GM23338 (cell line): ENCODE results near the gene C1QTNF7.

Experiments used
- CREB1 ChIP-seq: fragments of 250-450 bp; sonication (Bioruptor Pico); IDR thresholded peaks from 2 replicates; pipeline ENCODE4 v1.5.0; 2020; ENCODE audit warnings: low read depth, mild to moderate bottlenecking, moderate library complexity
- EZH2 ChIP-seq: fragments of 200-600 bp; sonication (generic); IDR thresholded peaks from one replicate; pipeline ENCODE4 v1.8.0; 2017; ENCODE audit warnings: antibody characterized with exemption, mild to moderate bottlenecking, low read depth; ENCODE audit not compliant: unreplicated experiment
- EZH2phosphoT487 ChIP-seq: fragments of 200-600 bp; sonication (generic); IDR thresholded peaks from one replicate; pipeline ENCODE4 v1.8.1; 2018; ENCODE audit warnings: antibody characterized with exemption; ENCODE audit not compliant: unreplicated experiment
- JUNB ChIP-seq: IDR thresholded peaks from one replicate; pipeline ENCODE4 v1.6.1; 2016; ENCODE audit warnings: antibody characterized with exemption; ENCODE audit not compliant: unreplicated experiment
- NANOG ChIP-seq: IDR thresholded peaks from 2 replicates; pipeline ENCODE4 v1.6.1; 2016; ENCODE audit warnings: antibody characterized with exemption, borderline replicate concordance
- POLR2AphosphoS5 ChIP-seq: IDR thresholded peaks from 2 replicates; pipeline ENCODE4 v1.6.1; 2016; ENCODE audit warnings: antibody characterized with exemption, low read depth
- STAT1 ChIP-seq: IDR thresholded peaks from one replicate; pipeline ENCODE4 v1.6.1; 2016; ENCODE audit warnings: antibody characterized with exemption; ENCODE audit not compliant: unreplicated experiment
- ZNF114 ChIP-seq: fragments of 250-450 bp; sonication (Bioruptor Pico); IDR thresholded peaks from 2 replicates; pipeline ENCODE4 v1.5.0; 2020; ENCODE audit warnings: mild to moderate bottlenecking, moderate library complexity
- TF ChIP-seq, protein P1 (sequence below), 2 experiments: fragments of 200-600 bp in 1 of 2; sonication (generic) in 1 of 2; conservative IDR thresholded peaks; 2 replicates each; pipeline versions ENCODE4 v1.5.1 to v1.6.1; 2016 to 2017; ENCODE audit warnings: antibody characterized with exemption in 2 of 2, low read depth in 2 of 2, mild to moderate bottlenecking in 2 of 2, moderate library complexity in 1 of 2
- TF ChIP-seq, protein P2 (sequence below): IDR thresholded peaks from one replicate; pipeline ENCODE4 v1.6.1; 2018; ENCODE audit warnings: antibody characterized with exemption; ENCODE audit not compliant: unreplicated experiment
- TF ChIP-seq, protein P3 (sequence below): fragments of 250-450 bp; sonication (Bioruptor Pico); IDR thresholded peaks from 2 replicates; pipeline ENCODE4 v1.5.0; 2020; ENCODE audit warnings: mild to moderate bottlenecking, moderate library complexity

DNA sequence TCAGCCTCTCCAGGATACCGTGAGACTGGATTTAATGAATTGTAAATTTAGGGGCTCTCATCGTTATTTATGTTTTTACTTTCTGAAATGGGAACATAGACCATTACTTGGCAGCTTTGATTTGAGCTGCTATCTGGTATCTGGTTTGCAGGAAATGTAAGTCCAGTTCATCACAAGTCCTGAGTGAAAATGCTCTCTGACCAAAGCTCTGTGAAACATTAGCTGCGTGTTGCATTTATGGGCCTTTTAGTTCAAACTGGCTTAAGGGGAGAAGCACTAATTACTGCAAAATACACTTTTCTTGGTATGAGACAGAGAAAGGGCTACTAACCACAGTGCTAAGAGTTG is 42.3 kb downstream of the C1QTNF7 start:
- TF ChIP-seq, protein P1, sequence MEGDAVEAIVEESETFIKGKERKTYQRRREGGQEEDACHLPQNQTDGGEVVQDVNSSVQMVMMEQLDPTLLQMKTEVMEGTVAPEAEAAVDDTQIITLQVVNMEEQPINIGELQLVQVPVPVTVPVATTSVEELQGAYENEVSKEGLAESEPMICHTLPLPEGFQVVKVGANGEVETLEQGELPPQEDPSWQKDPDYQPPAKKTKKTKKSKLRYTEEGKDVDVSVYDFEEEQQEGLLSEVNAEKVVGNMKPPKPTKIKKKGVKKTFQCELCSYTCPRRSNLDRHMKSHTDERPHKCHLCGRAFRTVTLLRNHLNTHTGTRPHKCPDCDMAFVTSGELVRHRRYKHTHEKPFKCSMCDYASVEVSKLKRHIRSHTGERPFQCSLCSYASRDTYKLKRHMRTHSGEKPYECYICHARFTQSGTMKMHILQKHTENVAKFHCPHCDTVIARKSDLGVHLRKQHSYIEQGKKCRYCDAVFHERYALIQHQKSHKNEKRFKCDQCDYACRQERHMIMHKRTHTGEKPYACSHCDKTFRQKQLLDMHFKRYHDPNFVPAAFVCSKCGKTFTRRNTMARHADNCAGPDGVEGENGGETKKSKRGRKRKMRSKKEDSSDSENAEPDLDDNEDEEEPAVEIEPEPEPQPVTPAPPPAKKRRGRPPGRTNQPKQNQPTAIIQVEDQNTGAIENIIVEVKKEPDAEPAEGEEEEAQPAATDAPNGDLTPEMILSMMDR (conservative IDR thresholded peaks at IDR 0.05; ENCODE audit: low read depth in 2 of 2) = no peak
- TF ChIP-seq EZH2 (no peak), POLR2AphosphoS5 (no peak), EZH2phosphoT487 (no peak), JUNB (no peak), STAT1 (no peak), CREB1 (CRISPR knock-in tag) (no peak), NANOG (no peak), ZNF114 (no peak)
- TF ChIP-seq, protein P2, sequence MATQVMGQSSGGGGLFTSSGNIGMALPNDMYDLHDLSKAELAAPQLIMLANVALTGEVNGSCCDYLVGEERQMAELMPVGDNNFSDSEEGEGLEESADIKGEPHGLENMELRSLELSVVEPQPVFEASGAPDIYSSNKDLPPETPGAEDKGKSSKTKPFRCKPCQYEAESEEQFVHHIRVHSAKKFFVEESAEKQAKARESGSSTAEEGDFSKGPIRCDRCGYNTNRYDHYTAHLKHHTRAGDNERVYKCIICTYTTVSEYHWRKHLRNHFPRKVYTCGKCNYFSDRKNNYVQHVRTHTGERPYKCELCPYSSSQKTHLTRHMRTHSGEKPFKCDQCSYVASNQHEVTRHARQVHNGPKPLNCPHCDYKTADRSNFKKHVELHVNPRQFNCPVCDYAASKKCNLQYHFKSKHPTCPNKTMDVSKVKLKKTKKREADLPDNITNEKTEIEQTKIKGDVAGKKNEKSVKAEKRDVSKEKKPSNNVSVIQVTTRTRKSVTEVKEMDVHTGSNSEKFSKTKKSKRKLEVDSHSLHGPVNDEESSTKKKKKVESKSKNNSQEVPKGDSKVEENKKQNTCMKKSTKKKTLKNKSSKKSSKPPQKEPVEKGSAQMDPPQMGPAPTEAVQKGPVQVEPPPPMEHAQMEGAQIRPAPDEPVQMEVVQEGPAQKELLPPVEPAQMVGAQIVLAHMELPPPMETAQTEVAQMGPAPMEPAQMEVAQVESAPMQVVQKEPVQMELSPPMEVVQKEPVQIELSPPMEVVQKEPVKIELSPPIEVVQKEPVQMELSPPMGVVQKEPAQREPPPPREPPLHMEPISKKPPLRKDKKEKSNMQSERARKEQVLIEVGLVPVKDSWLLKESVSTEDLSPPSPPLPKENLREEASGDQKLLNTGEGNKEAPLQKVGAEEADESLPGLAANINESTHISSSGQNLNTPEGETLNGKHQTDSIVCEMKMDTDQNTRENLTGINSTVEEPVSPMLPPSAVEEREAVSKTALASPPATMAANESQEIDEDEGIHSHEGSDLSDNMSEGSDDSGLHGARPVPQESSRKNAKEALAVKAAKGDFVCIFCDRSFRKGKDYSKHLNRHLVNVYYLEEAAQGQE = no peak
- TF ChIP-seq, protein P3, sequence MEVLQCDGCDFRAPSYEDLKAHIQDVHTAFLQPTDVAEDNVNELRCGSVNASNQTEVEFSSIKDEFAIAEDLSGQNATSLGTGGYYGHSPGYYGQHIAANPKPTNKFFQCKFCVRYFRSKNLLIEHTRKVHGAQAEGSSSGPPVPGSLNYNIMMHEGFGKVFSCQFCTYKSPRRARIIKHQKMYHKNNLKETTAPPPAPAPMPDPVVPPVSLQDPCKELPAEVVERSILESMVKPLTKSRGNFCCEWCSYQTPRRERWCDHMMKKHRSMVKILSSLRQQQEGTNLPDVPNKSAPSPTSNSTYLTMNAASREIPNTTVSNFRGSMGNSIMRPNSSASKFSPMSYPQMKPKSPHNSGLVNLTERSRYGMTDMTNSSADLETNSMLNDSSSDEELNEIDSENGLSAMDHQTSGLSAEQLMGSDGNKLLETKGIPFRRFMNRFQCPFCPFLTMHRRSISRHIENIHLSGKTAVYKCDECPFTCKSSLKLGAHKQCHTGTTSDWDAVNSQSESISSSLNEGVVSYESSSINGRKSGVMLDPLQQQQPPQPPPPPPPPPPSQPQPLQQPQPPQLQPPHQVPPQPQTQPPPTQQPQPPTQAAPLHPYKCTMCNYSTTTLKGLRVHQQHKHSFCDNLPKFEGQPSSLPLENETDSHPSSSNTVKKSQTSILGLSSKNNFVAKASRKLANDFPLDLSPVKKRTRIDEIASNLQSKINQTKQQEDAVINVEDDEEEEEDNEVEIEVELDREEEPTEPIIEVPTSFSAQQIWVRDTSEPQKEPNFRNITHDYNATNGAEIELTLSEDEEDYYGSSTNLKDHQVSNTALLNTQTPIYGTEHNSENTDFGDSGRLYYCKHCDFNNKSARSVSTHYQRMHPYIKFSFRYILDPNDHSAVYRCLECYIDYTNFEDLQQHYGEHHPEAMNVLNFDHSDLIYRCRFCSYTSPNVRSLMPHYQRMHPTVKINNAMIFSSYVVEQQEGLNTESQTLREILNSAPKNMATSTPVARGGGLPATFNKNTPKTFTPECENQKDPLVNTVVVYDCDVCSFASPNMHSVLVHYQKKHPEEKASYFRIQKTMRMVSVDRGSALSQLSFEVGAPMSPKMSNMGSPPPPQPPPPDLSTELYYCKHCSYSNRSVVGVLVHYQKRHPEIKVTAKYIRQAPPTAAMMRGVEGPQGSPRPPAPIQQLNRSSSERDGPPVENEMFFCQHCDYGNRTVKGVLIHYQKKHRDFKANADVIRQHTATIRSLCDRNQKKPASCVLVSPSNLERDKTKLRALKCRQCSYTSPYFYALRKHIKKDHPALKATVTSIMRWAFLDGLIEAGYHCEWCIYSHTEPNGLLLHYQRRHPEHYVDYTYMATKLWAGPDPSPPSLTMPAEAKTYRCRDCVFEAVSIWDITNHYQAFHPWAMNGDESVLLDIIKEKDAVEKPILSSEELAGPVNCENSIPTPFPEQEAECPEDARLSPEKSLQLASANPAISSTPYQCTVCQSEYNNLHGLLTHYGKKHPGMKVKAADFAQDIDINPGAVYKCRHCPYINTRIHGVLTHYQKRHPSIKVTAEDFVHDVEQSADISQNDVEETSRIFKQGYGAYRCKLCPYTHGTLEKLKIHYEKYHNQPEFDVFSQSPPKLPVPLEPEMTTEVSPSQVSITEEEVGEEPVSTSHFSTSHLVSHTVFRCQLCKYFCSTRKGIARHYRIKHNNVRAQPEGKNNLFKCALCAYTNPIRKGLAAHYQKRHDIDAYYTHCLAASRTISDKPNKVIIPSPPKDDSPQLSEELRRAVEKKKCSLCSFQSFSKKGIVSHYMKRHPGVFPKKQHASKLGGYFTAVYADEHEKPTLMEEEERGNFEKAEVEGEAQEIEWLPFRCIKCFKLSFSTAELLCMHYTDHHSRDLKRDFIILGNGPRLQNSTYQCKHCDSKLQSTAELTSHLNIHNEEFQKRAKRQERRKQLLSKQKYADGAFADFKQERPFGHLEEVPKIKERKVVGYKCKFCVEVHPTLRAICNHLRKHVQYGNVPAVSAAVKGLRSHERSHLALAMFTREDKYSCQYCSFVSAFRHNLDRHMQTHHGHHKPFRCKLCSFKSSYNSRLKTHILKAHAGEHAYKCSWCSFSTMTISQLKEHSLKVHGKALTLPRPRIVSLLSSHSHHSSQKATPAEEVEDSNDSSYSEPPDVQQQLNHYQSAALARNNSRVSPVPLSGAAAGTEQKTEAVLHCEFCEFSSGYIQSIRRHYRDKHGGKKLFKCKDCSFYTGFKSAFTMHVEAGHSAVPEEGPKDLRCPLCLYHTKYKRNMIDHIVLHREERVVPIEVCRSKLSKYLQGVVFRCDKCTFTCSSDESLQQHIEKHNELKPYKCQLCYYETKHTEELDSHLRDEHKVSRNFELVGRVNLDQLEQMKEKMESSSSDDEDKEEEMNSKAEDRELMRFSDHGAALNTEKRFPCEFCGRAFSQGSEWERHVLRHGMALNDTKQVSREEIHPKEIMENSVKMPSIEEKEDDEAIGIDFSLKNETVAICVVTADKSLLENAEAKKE (CRISPR knock-in tag) = no peak
